ENCODE data around the gene PMPCA.

Gene PMPCA

DNA sequence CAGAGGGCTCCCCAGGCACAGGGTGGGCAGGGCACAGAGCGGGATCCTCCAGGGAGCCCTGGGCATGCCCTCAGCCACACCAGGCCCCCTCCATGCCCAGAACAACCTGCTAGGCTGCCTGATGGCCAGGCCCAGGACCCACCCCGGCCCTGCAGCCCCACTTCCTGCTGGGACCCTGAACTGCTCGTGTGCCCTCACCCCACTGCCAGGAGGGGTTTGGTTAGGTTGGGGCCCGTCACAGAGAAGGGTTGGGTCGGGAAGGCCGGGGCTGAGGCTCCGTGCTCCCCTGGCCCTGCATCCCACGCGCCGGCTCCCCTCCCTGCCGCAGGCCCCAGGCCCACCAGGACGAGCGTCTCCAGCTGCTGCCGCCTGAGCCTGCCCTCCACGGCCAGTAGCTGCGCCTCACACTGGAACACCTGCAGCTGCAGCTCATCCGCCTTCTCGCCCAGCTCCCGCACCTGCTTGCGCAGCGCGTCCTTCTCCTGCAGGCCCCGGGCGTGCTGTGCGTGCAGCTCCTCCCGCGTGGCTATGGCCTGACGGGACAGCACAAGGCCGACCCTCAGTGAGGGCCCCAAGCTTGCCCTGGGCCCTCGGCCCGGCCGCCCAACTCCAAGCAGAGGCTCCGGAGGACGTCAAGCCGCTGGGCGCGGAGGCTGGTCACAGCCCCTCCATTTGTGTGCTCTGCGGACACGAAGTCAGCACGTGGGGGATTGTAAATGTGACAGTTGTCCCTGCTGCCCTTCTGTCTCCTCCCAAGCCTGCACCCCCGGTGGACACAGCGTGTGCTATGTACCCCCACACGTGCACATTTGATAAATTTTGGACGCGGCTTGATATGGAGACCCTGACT, 42.9 kb upstream of the PMPCA start:
- Histone ChIP-seq H3K36me3 (ENCODE audit: control insufficient read depth, insufficient read depth, low read length) (no peaks in the 10 kb centered on the region), H3K27me3 (ENCODE audit: control insufficient read depth, insufficient read depth, low read length) (peaks cover 10% of the 10 kb centered on the region), H3K4me1 (ENCODE audit: control insufficient read depth, insufficient read depth, low read length) (peaks cover 13% of the 10 kb centered on the region), H3K9ac (ENCODE audit: low read length) (no peak overlapping the region), H3K4me3 (ENCODE audit: low read length) (no peak overlapping the region), H3K9me3 (ENCODE audit: control insufficient read depth, low read length) (no peaks in the 10 kb centered on the region)

DNA sequence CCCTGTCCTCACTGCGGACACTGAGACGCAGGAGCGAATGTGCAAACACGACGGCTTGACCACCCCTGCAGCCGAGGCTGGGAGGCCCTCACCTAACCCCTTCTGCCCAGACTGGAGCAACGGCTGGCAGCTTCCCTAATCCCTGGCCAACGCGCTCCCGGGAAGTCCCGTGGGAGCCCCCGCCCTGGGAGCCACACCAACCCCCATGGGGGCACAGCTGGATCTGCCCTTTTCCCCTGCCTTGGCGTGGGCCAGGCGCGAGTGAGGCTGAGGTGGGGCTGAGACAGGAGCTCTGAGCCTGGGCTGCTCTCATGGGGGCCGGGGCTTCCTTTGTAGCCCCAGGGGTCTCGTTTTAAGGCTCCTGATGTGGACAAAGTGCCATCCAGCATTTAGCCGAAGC, 42.3 kb upstream of the PMPCA start:
- peaks cover 15% of the 10 kb centered on the region for H3K4me1 ChIP-seq (ENCODE audit: control insufficient read depth, insufficient read depth, low read length)
- no peak overlapping the region for H3K9ac ChIP-seq (ENCODE audit: low read length)
- H3K9me3 ChIP-seq (ENCODE audit: control insufficient read depth, low read length) = no peaks in the 10 kb centered on the region
- H3K4me3 ChIP-seq (ENCODE audit: low read length) = no peak overlapping the region
- no peaks in the 10 kb centered on the region for H3K36me3 ChIP-seq (ENCODE audit: control insufficient read depth, insufficient read depth, low read length)
- peaks cover 10% of the 10 kb centered on the region for H3K27me3 ChIP-seq (ENCODE audit: control insufficient read depth, insufficient read depth, low read length)

DNA sequence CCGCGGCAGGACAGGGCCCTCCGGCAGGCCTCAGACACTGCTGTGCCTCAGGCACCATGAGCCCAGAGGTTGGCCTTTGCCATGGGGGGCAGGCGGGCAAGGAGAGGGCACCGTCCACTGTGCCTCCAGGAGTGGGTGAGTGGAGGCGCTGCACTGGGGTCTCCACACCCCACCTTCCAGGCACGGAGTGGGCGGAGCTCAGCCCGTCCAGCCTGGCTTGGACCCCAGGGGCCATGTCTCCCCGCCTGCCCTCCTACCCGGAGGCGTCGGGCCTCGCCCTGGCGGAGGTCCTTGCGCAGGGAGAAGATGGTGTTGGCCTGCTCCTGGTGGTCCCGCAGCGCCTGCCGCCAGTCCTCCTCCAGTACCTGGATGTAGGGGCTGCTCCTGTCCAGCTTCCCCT, 40.4 kb upstream of the PMPCA start:
- Histone ChIP-seq H3K36me3 (ENCODE audit: control insufficient read depth, insufficient read depth, low read length) (no peaks in the 10 kb centered on the region), H3K4me1 (ENCODE audit: control insufficient read depth, insufficient read depth, low read length) (peaks cover 8% of the 10 kb centered on the region), H3K9ac (ENCODE audit: low read length) (no peak overlapping the region), H3K27me3 (ENCODE audit: control insufficient read depth, insufficient read depth, low read length) (peaks cover 4% of the 10 kb centered on the region), H3K9me3 (ENCODE audit: control insufficient read depth, low read length) (no peaks in the 10 kb centered on the region), H3K4me3 (ENCODE audit: low read length) (no peak overlapping the region)

DNA sequence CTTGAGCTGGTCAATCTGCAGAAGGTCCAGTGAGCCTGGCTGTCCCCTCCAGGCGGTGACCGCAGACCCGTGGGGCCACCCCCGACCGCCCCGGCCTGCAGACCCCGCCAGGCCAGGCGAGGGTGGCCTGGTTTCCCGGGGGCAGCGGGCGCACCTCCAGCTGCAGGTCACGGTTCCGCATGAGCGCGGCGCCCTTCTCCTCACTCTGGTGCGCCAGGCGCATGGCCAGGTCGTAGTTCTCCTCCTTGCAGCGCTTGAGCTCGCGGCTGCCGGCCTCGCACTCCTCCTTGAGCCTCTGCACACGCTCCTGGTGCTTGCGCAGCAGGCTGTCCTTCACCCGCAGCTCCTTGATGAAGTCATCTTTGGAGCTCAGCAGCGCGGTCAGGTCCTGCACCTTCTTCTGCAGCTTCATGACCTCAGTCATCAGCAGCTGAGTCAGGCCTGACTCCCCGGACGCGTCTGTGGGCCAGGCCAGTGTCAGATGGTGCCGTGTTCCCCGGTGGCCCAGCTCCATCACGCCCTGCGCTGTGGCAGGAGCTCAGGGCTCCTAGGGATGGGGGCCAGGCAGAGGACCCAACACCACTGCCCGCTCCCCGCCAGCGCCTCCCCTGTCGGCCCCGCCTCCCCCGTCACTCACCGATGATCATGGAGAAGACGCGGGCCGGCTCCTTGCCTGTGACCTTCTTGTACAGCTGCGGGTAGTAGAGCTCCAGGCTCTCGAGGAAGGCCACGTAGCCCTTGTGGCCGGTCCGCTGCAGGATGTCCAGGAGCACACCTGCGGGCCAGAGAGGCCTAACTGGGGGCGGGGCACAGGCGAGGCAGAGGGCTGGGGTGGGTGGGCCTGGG, 39.5 kb upstream of the PMPCA start:
- Histone ChIP-seq H3K4me1 (ENCODE audit: control insufficient read depth, insufficient read depth, low read length) (peaks cover 8% of the 10 kb centered on the region), H3K36me3 (ENCODE audit: control insufficient read depth, insufficient read depth, low read length) (no peaks in the 10 kb centered on the region), H3K9me3 (ENCODE audit: control insufficient read depth, low read length) (no peaks in the 10 kb centered on the region), H3K27me3 (ENCODE audit: control insufficient read depth, insufficient read depth, low read length) (no peaks in the 10 kb centered on the region), H3K9ac (ENCODE audit: low read length) (no peak overlapping the region), H3K4me3 (ENCODE audit: low read length) (no peak overlapping the region)

DNA sequence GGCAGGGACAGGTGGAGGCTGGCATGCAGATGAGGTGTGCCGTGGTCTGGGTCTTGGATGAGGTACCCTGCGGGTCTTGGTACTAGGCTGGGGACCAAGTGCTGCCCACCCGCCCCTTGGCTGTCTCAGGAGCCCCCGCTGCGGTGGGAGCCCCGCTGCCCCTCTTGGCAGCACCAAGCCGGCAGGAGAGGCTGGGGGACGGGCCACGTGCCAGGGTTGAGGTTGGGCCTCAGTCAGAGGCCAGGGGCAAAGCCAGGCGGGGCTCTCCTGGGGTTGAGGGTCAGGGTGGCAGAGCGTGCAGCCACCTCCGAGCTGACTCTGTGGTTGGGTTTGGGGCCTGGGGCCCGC, 39.0 kb upstream of the PMPCA start:
- H3K4me3 ChIP-seq (ENCODE audit: low read length) = no peak overlapping the region
- no peaks in the 10 kb centered on the region for H3K9me3 ChIP-seq (ENCODE audit: control insufficient read depth, low read length)
- peaks cover 8% of the 10 kb centered on the region for H3K4me1 ChIP-seq (ENCODE audit: control insufficient read depth, insufficient read depth, low read length)
- H3K9ac ChIP-seq (ENCODE audit: low read length) = no peak overlapping the region
- no peaks in the 10 kb centered on the region for H3K36me3 ChIP-seq (ENCODE audit: control insufficient read depth, insufficient read depth, low read length)
- H3K27me3 ChIP-seq (ENCODE audit: control insufficient read depth, insufficient read depth, low read length) = no peaks in the 10 kb centered on the region

DNA sequence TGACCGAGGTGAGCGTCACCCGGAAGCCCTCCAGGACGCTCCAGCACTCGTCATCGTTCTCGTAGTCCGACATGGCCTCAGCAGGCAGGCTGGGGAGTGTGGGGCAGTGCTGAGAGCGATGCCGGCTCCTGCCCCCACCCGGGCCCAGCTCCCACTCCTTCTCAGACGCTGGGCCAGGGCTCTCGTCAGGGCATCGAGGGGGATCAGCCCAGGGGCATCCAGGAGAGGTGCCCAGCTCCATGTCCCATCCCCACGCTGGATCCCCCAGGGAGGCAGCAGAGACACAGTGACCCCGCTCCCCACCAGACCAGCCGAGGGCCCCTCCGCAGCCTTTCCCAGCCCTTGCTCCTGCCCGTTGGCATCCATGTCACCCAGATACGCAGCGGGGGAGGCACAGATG, 38.5 kb upstream of the PMPCA start:
- Histone ChIP-seq H3K27me3 (ENCODE audit: control insufficient read depth, insufficient read depth, low read length) (no peaks in the 10 kb centered on the region), H3K9ac (ENCODE audit: low read length) (peak overlapping the region; percentile 17), H3K36me3 (ENCODE audit: control insufficient read depth, insufficient read depth, low read length) (no peaks in the 10 kb centered on the region), H3K4me1 (ENCODE audit: control insufficient read depth, insufficient read depth, low read length) (peaks cover 8% of the 10 kb centered on the region), H3K9me3 (ENCODE audit: control insufficient read depth, low read length) (no peaks in the 10 kb centered on the region), H3K4me3 (ENCODE audit: low read length) (no peak overlapping the region)

DNA sequence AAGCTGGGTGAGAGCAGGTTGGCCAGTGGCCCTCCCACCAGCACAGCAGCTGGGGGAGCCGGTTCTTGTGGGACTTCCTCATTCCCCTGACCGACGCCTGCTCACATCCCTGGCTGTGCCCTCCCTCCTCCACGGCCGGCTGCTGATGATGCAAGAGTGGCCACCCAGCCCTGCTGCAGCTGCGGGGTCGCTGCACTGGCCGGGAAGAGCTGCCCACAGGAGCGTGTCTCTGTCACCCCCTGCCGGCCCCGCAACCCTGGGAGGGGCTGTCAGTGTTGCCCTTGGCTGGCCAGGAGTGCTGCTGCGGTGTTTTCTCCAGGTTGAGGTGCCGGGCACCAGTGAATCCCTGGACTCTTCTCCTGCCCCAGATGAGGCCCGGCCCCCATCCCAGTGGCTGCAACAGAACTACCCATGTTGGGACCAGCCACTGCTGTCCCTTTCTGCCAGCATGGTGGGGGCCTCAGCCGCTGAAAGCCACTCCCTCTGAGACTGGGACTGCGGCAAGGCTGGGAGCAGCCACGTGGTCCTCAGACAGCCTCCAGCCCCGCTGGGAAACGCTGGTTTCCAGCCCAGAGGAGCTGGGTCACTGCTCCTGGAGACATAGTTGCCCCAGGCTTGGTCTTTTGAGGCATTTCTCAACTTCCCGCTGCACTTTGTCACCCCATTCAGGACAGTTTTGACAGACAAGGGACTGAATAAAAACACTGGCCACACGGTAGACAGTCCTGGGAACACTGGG, 37.7 kb upstream of the PMPCA start:
- Histone ChIP-seq H3K4me3 (ENCODE audit: low read length) (no peak overlapping the region), H3K27me3 (ENCODE audit: control insufficient read depth, insufficient read depth, low read length) (no peaks in the 10 kb centered on the region), H3K9ac (ENCODE audit: low read length) (peak overlapping the region; percentile 17), H3K4me1 (ENCODE audit: control insufficient read depth, insufficient read depth, low read length) (peaks cover 8% of the 10 kb centered on the region), H3K9me3 (ENCODE audit: control insufficient read depth, low read length) (no peaks in the 10 kb centered on the region), H3K36me3 (ENCODE audit: control insufficient read depth, insufficient read depth, low read length) (no peaks in the 10 kb centered on the region)

DNA sequence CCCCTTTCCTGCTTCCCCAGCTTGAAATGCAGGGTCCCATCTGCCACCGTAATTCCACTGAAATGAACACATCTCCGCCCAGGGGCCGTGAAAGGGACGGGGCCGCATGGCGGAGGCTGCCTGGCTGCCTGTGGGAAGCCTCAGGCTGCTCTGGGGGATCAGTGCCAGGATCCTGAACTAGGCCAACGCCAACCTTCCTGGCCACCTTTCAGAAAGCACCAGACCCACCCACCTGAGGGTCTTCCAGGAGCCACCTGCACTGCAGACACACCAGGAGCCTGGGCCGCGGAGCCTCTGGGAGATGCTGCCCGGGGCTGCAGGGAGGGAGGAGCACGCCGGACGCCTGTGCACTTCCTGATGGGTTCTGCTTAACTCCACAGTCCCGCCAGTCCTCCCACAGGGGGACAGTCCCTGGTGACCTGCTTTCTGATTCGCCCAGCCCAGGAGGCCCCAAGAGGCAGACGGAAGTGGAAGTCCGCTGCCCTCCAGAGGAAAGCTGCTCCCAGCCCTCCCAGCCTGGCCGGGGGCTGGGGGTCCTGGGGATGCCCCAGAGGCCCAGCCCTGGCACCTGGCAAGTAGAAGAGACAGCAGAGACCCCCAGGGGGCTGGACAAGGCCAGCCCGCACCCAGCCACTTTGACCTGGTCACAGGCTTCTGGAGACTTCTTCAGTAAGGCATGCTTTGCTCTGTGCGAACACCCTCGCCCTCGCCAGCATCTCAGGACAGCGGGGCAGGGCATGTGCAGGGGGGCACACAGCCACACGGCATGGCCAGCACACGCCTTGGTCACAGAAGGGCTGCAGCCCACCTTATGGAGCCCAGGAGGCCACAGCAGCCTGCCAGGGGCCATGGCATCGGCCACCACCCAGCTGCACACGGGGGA, 36.9 kb upstream of the PMPCA start, which contains the start of gene CARD9:
CARD9 (minus strand) TSS at position 370 of the 883 bp plus-strand sequence. CDS start 1,591 bp downstream, outside the sequence.
- Histone ChIP-seq H3K36me3 (ENCODE audit: control insufficient read depth, insufficient read depth, low read length) (no peaks in the 10 kb centered on the region), H3K4me3 (ENCODE audit: low read length) (no peak within 1 kb of the TSS), H3K9ac (ENCODE audit: low read length) (peak within 1 kb of the TSS; percentile 17), H3K9me3 (ENCODE audit: control insufficient read depth, low read length) (no peaks in the 10 kb centered on the region), H3K4me1 (ENCODE audit: control insufficient read depth, insufficient read depth, low read length) (peaks cover 8% of the 10 kb centered on the region), H3K27me3 (ENCODE audit: control insufficient read depth, insufficient read depth, low read length) (no peaks in the 10 kb centered on the region)

DNA sequence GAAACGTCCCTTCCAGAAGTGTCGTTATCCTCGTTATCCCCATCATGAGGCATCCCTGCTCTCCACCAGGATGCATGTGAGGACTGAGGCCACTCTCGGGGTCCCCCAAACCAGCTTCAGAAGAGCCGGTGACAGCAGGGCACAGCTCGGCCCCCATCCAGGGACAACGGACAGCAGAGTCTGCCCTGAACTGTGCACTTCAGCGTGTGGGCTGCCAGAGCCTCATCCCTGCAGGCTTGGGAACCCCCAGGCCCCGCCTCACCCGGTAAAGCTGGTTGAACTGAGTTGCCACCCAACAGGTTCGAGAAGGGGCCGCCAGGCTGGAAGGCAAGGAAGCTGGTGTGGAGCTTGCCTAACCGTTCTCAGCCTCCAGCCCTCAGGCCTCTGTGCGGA, 36.3 kb upstream of the PMPCA start:
- no peak overlapping the region for H3K9ac ChIP-seq (ENCODE audit: low read length)
- H3K4me3 ChIP-seq (ENCODE audit: low read length) = no peak overlapping the region
- no peaks in the 10 kb centered on the region for H3K9me3 ChIP-seq (ENCODE audit: control insufficient read depth, low read length)
- H3K4me1 ChIP-seq (ENCODE audit: control insufficient read depth, insufficient read depth, low read length) = peaks cover 8% of the 10 kb centered on the region
- no peaks in the 10 kb centered on the region for H3K27me3 ChIP-seq (ENCODE audit: control insufficient read depth, insufficient read depth, low read length)
- no peaks in the 10 kb centered on the region for H3K36me3 ChIP-seq (ENCODE audit: control insufficient read depth, insufficient read depth, low read length)

DNA sequence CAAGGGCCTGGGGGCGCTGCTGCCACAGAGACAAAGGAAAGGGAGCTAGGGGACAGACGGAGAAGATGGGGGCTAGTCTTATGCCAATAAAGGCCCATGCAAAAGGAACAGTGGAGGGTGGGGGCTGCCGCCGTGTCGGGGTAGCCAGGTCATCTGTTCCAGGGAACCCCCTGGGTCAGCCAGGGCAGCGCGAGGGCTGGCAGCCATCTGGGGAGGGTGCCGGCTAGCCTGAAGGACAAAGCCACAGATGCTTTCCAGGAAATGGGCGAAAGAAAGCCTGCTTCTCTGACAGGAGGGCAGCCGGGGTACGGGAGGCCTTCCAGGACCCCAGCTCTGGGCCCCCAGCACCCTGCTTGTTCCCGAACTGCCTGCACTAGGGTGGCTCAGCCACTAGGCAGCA, 35.4 kb upstream of the PMPCA start:
- H3K4me1 ChIP-seq (ENCODE audit: control insufficient read depth, insufficient read depth, low read length) = peaks cover 8% of the 10 kb centered on the region

DNA sequence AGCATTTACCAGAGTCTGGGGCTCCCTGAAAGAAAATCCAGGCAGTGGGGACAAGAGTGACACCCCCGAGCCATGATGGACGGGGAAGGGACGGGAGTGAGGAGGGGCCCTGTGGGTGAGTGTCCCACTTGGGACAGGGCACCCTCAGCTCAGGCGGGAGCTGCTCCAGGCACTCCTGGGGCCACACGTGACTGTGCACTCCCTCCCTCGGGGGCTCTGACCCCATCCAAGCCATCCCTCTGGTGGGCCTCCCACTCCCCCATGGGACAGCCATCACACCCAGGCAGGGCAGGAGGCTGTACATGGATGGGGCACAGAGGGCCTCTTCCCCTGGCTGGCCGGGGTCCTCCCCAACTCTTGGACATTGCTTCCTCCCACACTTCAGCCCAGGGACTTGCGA, 34.0 kb upstream of the PMPCA start:
- Histone ChIP-seq H3K9me3 (ENCODE audit: control insufficient read depth, low read length) (no peaks in the 10 kb centered on the region), H3K27me3 (ENCODE audit: control insufficient read depth, insufficient read depth, low read length) (no peaks in the 10 kb centered on the region), H3K9ac (ENCODE audit: low read length) (no peak overlapping the region), H3K4me3 (ENCODE audit: low read length) (no peak overlapping the region), H3K4me1 (ENCODE audit: control insufficient read depth, insufficient read depth, low read length) (peaks cover 8% of the 10 kb centered on the region), H3K36me3 (ENCODE audit: control insufficient read depth, insufficient read depth, low read length) (no peaks in the 10 kb centered on the region)

More for the DNA sequence above, 35.4 kb upstream of the PMPCA start:
- Histone ChIP-seq H3K9me3 (ENCODE audit: control insufficient read depth, low read length) (no peaks in the 10 kb centered on the region), H3K27me3 (ENCODE audit: control insufficient read depth, insufficient read depth, low read length) (no peaks in the 10 kb centered on the region), H3K9ac (ENCODE audit: low read length) (no peak overlapping the region), H3K36me3 (ENCODE audit: control insufficient read depth, insufficient read depth, low read length) (no peaks in the 10 kb centered on the region), H3K4me3 (ENCODE audit: low read length) (no peak overlapping the region)
